SK-MEL-5 (cell line): ENCODE data around the gene PKP2. TPM values are rescaled to one million over a fixed set of nuclear protein-coding genes. Genes with fewer than 3 reads are reported as not detected.

Experiments used
- DNase-seq: peaks from one replicate; pipeline ENCODE4 v3.0.0-alpha.2; 2016; ENCODE audit warnings: low read depth, low spot score
- in situ Hi-C: cut with HindIII; loops from 2 replicates; pipeline ENCODE4 v1.10.0; 2016; ENCODE audit warnings: low sequenced_read_pairs, high pct_unique_total_duplicates, low pct_unique_long_range_greater_than_20kb
- total RNA-seq: library from RNA; depleted of rRNA; stranded (reverse); fragments of >200 nt; shearing (Covaris generic); gene quantifications from 2 replicates; pipeline ENCODE4 v1.2.3, GENCODE V29; 2014; rRNA removed

PKP2 gene
- total RNA-seq, 1 experiment from 2014 or later = not detected

- in situ Hi-C loops = no loop called here
- DNase-seq = no peak
These were observed 153.3 kb downstream of the PKP2 start for GRCh38 chr12:32743264-32743663.

- in situ Hi-C loops = no loop called here
- no peak for DNase-seq
These were observed 154.4 kb downstream of the PKP2 start for GRCh38 chr12:32742133-32742532.

Other genes starting within 250 kb of the PKP2 start
- 63.4 and 68.5 TPM in 2 replicates for gene DNM1L, start 217.5 kb downstream of the PKP2 start, total RNA-seq
- gene YARS2, start 140.9 kb downstream of the PKP2 start, total RNA-seq = 28.4 and 30.7 TPM in 2 replicates